GM15510 (cell line): ENCODE measurements around the gene FAM78B.

Source experiments
- POLR2A ChIP-seq: IDR thresholded peaks from 3 replicates; pipeline ENCODE4 v1.6.1; 2011; ENCODE audit warnings: borderline replicate concordance; ENCODE audit not compliant: insufficient read length; ENCODE audit errors: extremely low read depth

The FAM78B gene

DNA sequence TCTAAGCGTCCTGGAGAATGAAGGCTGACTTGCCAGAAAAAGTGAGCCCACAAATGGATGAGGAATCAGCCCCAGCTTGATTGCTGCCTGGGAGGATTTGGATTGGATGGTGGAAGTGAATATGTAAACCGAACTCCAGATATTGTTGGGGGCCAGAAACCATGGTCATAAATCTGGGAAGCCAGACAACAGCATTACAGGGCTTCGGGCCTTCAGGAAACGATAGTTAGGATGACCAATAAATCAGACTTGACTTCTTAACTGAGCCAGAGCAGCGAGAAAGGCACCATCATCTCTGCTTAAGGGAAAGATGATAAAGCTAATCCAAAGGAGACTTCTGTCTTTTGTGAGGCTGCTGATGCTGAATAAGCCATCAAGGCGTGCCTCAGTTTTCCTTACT lies 26.6 kb downstream of the FAM78B start:
- no peak for TF ChIP-seq POLR2A

DNA sequence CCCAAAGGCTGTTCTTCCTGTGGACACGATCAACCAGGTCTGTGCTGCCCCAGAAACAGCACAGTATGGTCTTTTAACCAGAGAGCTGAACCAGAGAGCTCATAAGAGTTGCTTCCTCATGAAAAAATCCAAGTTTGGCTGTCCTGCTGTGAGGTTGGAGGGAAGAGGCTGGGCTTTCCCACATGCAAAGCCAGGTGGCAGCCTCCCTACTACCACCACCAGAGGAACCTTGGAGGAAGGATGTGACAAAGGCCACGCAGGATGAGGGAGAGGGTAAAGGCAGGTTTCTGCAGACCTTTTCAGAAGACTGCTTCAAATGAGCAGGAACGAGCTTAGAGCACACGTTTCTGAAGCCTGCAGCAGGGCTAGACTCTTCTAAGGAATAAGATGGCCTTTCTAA lies 27.1 kb downstream of the FAM78B start:
- no peak for TF ChIP-seq POLR2A

DNA sequence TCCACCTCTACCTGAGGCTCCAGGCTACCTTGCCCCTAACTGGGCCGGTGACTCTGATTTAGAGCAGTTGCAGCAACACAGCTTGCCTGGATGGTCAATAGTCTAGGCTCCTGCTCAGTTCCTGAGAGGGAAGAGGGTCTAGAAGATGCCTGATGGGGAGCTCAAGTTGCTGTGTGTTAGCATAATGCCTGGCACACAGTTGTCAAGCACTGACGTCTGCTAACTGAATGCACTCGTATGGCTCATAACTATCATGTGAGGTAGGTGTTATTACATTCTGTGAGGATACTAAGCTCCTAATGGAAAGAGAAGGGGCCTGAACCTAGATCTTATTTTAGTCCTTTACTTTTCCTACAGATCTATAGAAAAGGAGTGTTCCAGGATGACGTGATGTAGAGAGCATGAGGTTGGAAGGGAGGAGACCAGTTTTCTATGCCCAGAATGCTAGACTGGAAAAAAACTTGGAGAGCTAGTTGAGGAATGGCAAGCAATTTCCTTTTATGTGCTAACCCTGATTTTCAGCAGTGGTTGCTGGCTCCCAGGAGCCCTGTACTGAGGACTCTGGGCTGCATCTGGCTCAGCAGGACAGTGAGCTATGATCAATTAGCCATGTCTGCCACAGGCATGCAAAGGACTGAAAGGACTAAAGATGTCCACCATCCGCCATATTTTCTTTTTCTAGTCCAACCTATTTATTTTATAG lies 30.0 kb downstream of the FAM78B start:
- TF ChIP-seq POLR2A, result no peak

DNA sequence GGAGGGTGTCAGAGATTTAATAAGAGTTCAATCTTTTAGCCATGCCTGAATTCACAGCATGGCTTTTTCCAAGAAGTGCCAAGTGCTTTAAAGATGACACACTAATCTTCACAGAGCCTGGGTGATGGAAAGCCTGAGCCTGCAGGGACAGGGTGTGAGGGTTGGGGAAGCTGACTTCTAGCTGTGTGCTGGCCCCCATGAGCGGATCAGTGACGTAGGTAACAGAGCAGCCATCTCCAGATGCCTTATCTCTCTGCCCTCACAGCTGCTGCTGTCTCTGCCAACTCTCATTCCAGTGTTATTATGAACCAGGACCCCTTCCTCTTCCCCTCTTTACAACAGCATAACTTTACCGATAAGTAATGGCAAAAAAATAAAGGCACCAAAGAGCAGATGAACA lies 30.6 kb downstream of the FAM78B start:
- TF ChIP-seq POLR2A, result no peak

DNA sequence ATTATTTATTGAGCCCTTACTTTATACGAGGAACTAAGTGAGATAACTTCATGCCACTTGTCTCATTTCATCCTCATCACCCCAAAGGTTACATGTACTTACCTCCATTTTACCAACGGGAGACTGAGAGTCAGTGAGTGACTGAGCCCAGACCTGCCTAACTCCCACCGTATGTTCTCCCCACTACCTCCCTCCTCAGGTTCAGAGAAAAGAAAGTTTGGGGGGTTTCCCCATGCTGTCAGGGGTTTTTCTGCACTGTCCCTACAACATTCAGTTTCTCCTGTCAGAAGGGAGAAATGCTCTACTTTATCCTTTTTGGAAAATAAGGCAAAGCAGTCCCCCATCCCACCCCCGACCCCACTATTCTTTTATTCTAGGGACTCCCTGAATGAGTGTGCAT lies 32.9 kb downstream of the FAM78B start:
- no peak for TF ChIP-seq POLR2A

DNA sequence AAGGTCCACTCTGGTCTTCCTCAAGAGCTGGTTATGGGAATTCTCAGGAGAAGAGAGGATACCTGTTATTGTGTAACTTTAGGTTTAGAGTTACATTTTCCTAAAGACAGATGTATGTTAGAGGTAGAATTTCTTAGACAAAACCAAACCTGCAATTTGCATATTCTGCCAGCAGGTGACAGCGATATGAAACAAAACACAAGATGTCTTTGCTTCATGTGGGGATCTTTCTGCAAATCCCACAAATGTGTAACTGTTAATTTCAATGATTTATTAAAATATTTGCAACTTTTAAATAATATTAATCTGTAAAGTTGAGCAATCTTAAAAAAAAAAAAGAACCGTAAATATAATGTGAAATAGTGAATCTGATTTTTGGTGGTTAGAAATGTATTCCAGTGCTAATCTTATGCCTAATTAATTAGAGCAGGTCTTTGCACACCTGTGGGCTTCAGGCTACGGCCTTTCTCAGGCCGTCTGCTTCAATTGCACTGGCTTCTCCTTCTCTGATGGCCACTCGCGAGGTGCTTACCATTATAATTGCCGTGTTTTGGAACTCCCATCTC lies 33.4 kb downstream of the FAM78B start:
- TF ChIP-seq POLR2A, result no peak

DNA sequence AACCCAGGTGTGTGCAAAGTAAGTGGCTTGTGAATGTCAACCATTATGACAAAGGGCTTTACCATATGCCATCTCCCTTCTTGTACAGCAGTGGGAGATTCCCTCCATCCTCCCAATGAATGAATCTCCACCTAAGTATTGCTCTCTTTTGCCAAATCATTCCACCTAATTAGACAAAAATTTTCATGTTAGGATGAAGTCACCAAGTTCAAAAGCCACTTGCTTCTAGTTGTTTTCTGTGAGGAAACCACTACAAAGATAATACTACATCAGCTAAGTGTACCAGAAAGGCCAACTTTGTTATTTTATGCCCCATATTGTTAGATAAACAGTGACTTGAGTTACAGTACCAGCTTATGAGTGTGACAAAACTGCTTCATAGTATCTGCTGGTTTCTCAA lies 34.3 kb downstream of the FAM78B start:
- TF ChIP-seq POLR2A, result no peak

DNA sequence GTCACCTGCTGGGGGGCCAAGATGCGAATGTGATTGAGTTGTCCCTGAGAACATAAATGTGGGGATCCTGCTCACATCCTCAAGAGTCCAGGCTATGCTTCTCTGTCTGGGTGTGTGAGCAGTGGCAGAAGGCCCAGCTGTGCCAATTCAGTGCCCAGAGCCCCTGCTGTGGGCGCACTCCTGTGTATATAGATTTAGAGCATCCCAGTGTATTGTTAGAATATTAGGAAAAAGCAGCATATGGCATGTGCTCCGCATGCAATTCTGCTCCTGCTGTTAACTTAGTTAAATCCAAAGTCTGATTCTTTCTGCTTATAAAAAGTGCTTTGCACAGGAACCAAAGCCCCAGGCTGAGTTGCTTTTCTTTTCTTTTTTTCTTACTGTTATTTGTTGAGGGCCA lies 37.8 kb downstream of the FAM78B start:
- no peak for TF ChIP-seq POLR2A

DNA sequence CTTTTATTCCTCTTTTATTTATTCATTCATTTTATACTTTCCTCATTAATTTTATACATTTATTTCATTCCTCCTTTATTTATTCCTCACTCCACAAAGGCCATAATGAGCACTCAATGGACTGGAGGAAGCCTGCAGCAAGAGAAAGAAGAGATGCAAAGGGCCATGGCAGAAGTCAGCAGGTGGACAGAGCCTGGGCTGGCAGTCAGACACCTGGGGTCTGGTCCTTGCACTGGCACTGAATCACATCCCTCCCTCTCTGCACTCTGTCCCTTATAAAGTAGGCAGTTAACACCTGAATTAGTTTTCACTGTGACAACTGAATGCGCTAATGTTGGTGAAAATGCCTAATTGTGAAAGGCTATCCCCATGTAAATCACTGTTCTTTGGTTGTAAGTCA lies 38.6 kb downstream of the FAM78B start:
- TF ChIP-seq POLR2A, result no peak

DNA sequence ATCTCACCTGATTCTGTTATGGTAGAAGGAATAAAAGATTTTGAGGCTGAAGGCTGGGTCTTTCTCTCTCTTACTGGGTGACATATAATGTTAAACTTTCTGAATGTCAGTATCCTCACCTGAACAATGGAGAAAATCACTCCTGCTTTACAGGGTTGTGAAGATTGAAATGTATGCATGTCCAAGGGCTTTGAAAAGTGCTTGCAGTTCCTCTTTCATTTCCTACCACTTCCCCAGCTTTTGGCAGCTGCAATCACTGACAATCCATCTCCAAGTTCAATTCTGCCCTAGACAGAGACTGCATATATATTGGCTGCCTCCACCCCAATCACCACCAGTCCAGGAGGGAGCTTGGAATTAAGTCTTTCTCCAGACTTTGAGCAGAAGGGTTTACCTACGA lies 39.8 kb downstream of the FAM78B start:
- TF ChIP-seq POLR2A, result no peak

DNA sequence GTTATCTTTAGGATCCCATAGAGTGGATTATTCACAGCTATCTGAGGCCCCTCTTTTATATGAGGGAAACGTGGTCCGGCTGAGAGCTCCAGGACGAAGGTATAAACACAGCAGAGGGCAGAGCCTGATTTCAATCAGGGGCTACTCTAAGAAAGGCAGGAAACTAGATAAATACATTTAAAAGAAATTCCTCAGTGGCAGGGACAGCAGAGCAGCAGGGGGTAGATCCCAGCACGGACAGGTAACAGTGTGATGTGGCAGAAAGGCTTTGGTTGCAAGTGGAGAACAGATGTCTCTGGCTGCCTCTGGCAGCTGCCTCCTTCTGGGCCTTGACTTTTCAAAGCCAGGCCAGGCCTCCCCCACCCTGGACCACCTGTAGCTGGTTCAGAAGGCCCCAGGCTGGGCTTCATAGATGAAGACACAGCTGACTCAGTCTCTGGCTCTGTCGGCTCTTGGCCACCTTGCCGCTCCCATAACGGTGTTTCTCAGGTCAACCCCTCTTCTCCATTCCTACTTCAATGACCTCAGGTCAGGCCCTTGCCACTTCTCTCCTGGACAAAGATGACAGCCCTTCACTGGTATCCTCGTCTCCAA lies 43.8 kb downstream of the FAM78B start:
- no peak for TF ChIP-seq POLR2A

DNA sequence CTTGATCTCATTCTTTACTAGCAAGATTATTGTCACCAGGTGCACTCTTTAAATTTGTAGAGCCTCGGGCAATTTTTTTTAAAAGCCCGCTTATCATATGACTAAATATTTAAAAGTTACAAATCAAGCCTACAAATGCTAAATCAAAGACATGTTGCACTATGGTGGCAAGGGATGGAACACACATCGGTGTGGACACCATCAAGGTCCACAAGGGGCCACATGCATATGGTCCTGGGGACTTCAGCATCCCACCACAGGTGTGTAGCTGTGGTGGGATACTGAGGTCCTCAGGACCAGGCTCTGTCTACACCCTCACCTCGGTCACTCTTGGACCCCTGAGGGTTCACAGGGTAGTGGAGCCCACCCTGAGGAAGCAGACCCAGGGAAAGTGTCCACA lies 45.8 kb downstream of the FAM78B start:
- TF ChIP-seq POLR2A, result no peak

DNA sequence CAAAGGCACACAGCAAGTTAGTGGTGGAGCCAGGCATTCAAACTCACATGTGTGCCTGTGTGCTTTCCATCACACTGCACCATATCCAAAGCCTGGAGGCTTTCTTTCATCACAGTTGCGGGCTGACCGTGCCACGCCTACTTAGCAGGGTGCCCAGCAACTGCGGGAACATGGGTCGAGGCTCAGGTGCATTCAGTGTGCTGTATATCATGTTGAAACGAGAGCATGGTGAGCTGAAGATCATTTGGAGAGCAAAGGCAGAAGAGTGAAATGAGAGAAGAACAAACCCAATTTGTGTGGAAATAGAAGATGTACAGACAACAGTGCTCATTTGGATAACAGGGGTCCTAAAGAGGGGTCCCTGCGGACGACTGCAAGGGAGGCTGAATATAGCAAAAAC lies 46.5 kb downstream of the FAM78B start:
- TF ChIP-seq POLR2A, result no peak

DNA sequence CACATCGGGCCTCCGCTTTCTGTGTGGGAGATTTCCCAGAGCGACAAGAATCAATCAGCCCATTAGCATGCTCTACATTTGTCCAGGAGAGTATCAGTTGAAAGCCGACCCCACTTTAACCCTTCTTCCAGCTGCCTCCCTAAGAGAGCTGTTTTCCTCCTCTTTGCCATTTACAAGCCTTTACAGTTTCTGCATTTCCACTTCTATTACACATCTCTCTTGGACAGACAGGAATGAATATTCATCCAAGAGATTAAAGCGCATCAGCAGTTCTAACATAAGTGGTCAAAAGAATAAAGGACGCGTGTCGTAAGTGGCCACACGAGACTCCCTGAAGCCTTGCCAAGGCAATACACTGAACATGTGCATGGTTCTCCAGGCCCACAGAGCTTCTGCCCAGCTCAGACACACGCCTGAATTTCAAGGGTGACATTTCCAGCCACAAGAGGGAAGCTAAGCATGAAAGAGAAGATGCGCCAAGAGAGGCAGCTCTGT lies 47.3 kb downstream of the FAM78B start:
- TF ChIP-seq POLR2A, result no peak

DNA sequence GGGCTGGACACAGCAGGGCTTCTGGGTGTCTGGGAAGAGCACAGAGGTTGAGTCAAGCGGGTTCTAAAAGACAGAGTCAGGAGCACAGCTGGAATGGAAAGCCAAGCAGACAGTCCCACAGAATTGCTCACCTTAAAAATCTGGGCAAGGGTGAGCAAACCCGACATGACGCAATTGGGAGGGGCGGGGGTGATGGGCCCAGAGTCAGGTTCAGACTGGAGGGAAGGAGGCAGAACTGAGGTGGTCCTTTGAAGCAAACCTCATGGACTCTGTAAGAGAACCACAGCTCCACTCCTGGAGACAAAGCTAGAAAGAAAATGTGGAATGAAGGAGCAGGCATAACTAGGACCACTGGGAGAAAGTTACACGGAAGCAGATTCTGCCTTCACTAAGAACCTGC lies 49.0 kb downstream of the FAM78B start:
- TF ChIP-seq POLR2A, result no peak

DNA sequence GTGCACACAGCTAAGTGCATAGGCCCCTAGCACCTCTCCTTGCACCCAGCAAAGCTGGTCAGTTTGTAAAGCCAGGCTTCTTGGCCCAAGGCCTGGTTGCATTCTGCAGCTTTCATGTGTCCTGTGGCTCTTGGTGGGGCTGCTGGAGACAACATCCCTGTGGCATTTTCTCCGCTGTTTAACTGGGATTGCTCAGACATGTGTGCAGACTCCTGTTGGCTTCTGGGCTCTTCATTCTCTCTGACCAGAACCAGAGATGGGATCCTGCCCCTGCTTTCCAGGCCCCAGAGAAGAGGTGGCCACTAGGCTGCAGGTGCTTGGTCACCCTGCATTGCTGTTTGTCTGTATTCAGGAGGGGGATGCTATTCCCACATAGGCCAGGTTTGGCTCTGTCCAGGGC lies 50.8 kb downstream of the FAM78B start:
- TF ChIP-seq POLR2A, result no peak
